Activated B cell treated with CpG ODN at 0.5 μM for 24 hours (primary cell): ENCODE results near the gene DNAH9. TPM values are rescaled to one million over a fixed set of nuclear protein-coding genes. Genes with fewer than 3 reads are reported as not detected.

Experiments
- ATAC-seq: fragments of 200-7000 bp; cut with Tn5 transposase; one replicate; pipeline ENCODE4 v1.10.0; 2021; ENCODE audit warnings: low read depth, mild to moderate bottlenecking, moderate library complexity
- CTCF ChIA-PET: fragments of 350-600 bp; sonication (Branson Sonifier 250); formaldehyde crosslinking; loops from one replicate; lab custom pipeline; 2021; ENCODE audit warnings: antibody characterized with exemption; lab: Charles Lee
- POLR2A ChIA-PET: fragments of 350-600 bp; sonication (Branson Sonifier 250); formaldehyde crosslinking; loops from one replicate; lab custom pipeline; 2021; ENCODE audit warnings: antibody characterized with exemption; lab: Charles Lee
- DNase-seq: peaks from one replicate; pipeline ENCODE4 v3.0.0; 2022
- H3K27ac Mint-ChIP-seq: one replicate; pipeline ENCODE4 v1.8.0; 2020; ENCODE audit warnings: mixed read lengths
- H3K27me3 Mint-ChIP-seq: one replicate; pipeline ENCODE4 v1.8.0; 2021; ENCODE audit warnings: mixed read lengths
- H3K36me3 Mint-ChIP-seq: one replicate; pipeline ENCODE4 v1.8.0; 2021; ENCODE audit warnings: low read depth, mixed read lengths
- H3K4me1 Mint-ChIP-seq: one replicate; pipeline ENCODE4 v1.8.0; 2021; ENCODE audit warnings: mixed read lengths
- H3K4me3 Mint-ChIP-seq: one replicate; pipeline ENCODE4 v1.8.0; 2020; ENCODE audit warnings: mild to moderate bottlenecking, mixed read lengths
- H3K9me3 Mint-ChIP-seq: one replicate; pipeline ENCODE4 v1.8.0; 2020; ENCODE audit warnings: mixed read lengths
- intact Hi-C: fragments of 100-400 bp; cut with micrococcal nuclease; formaldehyde crosslinking; loops from one replicate; pipeline ENCODE4 v1.15.1; 2024
- total RNA-seq: library from RNA; stranded (reverse); gene quantifications from 2 replicates; pipeline ENCODE4 v1.2.3, GENCODE V29; 2022
- TF ChIP-seq, protein P1 (sequence below): fragments of 200-600 bp; IDR thresholded peaks from one replicate; pipeline ENCODE4 v1.8.0; 2022; ENCODE audit warnings: antibody characterized with exemption, mild to moderate bottlenecking

DNAH9 gene
- total RNA-seq, 1 donor from 2014 or later, result not detected

DNA sequence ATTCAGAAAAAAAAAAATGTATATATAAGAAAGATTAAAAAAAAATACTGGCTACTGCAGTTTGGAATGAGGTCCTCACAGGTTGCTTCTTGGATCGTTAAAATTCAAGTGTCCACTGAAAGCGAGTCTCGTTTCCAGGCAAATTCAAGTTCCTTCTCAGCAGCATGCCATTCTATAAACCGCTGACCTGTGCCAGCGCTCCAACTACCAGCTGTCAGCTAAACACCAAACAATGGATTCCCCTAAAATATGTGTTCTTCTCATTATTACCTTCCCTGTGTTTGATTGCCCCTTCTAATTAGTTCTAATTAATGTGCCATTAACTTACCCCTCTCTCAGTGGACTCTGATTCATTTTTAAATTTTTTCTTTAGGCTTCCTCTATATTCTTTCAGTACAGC is 92.4 kb downstream of the DNAH9 start:
- CTCF ChIA-PET, result no interaction called here
- no peak overlapping the region for H3K4me3 Mint-ChIP-seq
- H3K9me3 Mint-ChIP-seq, result peaks cover 2% of the 10 kb centered on the region
- DNase-seq (no peak), ATAC-seq (no peak)
- H3K27ac Mint-ChIP-seq, result no peak overlapping the region
- no peaks in the 10 kb centered on the region for H3K27me3 Mint-ChIP-seq
- no peaks in the 10 kb centered on the region for H3K36me3 Mint-ChIP-seq
- no peaks in the 10 kb centered on the region for H3K4me1 Mint-ChIP-seq
- intact Hi-C loops, result no loop called here
- TF ChIP-seq, protein P1, sequence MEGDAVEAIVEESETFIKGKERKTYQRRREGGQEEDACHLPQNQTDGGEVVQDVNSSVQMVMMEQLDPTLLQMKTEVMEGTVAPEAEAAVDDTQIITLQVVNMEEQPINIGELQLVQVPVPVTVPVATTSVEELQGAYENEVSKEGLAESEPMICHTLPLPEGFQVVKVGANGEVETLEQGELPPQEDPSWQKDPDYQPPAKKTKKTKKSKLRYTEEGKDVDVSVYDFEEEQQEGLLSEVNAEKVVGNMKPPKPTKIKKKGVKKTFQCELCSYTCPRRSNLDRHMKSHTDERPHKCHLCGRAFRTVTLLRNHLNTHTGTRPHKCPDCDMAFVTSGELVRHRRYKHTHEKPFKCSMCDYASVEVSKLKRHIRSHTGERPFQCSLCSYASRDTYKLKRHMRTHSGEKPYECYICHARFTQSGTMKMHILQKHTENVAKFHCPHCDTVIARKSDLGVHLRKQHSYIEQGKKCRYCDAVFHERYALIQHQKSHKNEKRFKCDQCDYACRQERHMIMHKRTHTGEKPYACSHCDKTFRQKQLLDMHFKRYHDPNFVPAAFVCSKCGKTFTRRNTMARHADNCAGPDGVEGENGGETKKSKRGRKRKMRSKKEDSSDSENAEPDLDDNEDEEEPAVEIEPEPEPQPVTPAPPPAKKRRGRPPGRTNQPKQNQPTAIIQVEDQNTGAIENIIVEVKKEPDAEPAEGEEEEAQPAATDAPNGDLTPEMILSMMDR, result no peak
- POLR2A ChIA-PET, result no interaction called here

GRCh38 chr17:11692688-11693087 is 94.4 kb downstream of the DNAH9 start:
- DNase-seq (no peak), ATAC-seq (no peak)
- CTCF ChIA-PET, result no interaction called here
- Mint-ChIP-seq H3K27me3 (no peaks in the 10 kb centered on the region), H3K27ac (no peak overlapping the region), H3K36me3 (no peaks in the 10 kb centered on the region), H3K4me3 (no peak overlapping the region), H3K4me1 (no peaks in the 10 kb centered on the region), H3K9me3 (peaks cover 2% of the 10 kb centered on the region)
- POLR2A ChIA-PET, result no interaction called here
- TF ChIP-seq, protein P1, result no peak
- intact Hi-C loops, result no loop called here

- Mint-ChIP-seq H3K27ac (no peak overlapping the region), H3K4me3 (no peak overlapping the region), H3K4me1 (no peaks in the 10 kb centered on the region), H3K27me3 (no peaks in the 10 kb centered on the region), H3K9me3 (peaks cover 2% of the 10 kb centered on the region), H3K36me3 (no peaks in the 10 kb centered on the region)
- ATAC-seq (no peak), DNase-seq (no peak)
- ChIA-PET POLR2A (no interaction called here), CTCF (no interaction called here)
- intact Hi-C loops, result no loop called here
- TF ChIP-seq, protein P1, result no peak
Measured at GRCh38 chr17:11693284-11693683, 95.0 kb downstream of the DNAH9 start.

DNA sequence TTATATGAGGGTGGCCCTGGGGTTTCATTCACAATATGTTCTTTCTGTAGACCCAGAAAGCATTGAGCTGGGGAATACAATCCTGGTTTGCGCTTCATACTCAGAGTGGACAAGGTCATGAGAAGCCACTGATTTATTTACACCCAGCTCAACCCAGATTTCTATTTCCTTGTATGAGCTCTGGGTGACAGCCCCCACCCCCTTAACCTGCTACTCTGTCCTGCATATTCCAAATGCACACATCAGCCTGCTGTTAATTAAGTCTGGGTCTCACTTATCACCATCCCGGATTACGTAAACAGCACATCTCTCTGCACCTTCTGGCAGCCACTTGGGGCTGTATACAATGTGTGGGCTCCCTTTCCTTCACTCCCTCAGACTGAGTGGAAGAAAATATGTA is 102.4 kb downstream of the DNAH9 start:
- no peaks in the 10 kb centered on the region for H3K36me3 Mint-ChIP-seq
- H3K27me3 Mint-ChIP-seq, result no peaks in the 10 kb centered on the region
- intact Hi-C loops, result no loop called here
- no peak overlapping the region for H3K27ac Mint-ChIP-seq
- DNase-seq (no peak), ATAC-seq (no peak)
- TF ChIP-seq, protein P1, result no peak
- no peak overlapping the region for H3K4me3 Mint-ChIP-seq
- H3K9me3 Mint-ChIP-seq, result no peaks in the 10 kb centered on the region
- H3K4me1 Mint-ChIP-seq, result no peaks in the 10 kb centered on the region
- POLR2A ChIA-PET, result no interaction called here
- CTCF ChIA-PET, result no interaction called here

DNA sequence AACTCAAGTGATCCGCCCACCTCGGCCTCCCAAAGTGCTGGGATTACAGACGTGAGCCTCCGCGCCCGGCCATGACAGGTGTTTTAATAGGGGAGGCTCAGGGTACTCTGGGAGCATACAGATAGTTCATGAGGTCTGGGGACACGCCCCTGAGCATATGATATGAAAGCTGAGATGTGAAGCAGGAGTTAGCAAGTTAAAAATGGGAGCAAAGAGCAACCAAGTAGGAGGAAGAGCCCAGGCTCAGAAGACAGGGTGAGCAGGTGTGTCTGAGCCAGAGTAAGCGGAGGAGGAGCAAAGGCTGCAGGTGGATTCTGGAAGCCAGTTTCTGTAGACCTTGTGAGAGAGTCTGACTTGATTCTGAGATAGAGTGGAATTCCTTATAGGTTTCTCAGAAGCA is 103.6 kb downstream of the DNAH9 start:
- Mint-ChIP-seq H3K27ac (no peak overlapping the region), H3K36me3 (no peaks in the 10 kb centered on the region), H3K27me3 (no peaks in the 10 kb centered on the region), H3K9me3 (no peaks in the 10 kb centered on the region), H3K4me1 (no peaks in the 10 kb centered on the region), H3K4me3 (no peak overlapping the region)
- TF ChIP-seq, protein P1, result no peak
- no peak for DNase-seq
- intact Hi-C loops, result no loop called here
- CTCF ChIA-PET, result no interaction called here
- ATAC-seq, result no peak
- POLR2A ChIA-PET, result no interaction called here
